ENCODE measurements around the gene LARGE1. TPM values are rescaled to one million over a fixed set of nuclear protein-coding genes. Genes with fewer than 3 reads are reported as not detected.

The LARGE1 gene
- polyA plus RNA-seq, 1 donor: 17.8 TPM

GRCh38 chr22:33635766-33636165 is 284.5 kb downstream of the LARGE1 start:
- H3K27ac ChIP-seq (ENCODE audit: low read length): no peak overlapping the region
- H3K27me3 ChIP-seq (ENCODE audit: control insufficient read depth, insufficient read depth, low read length): no peaks in the 10 kb centered on the region
- H3K4me3 ChIP-seq (ENCODE audit: low read length): no peak overlapping the region
- no peaks in the 10 kb centered on the region for H3K9me3 ChIP-seq (ENCODE audit: control insufficient read depth, low read depth, low read length)
- H3K36me3 ChIP-seq (ENCODE audit: control insufficient read depth, insufficient read depth, low read length): peaks cover 3% of the 10 kb centered on the region
- WGBS (ENCODE audit: insufficient coverage, low lambda C conversion rate): no CpG with 5 or more reads among the region's 2 CpGs
- no peak for DNase-seq
- no peaks in the 10 kb centered on the region for H3K4me1 ChIP-seq (ENCODE audit: control insufficient read depth, insufficient read depth, low read length)

- no peaks in the 10 kb centered on the region for H3K27me3 ChIP-seq (ENCODE audit: control insufficient read depth, insufficient read depth, low read length)
- H3K4me1 ChIP-seq (ENCODE audit: control insufficient read depth, insufficient read depth, low read length): no peaks in the 10 kb centered on the region
- H3K4me3 ChIP-seq (ENCODE audit: low read length): no peak overlapping the region
- no peak overlapping the region for H3K27ac ChIP-seq (ENCODE audit: low read length)
- H3K36me3 ChIP-seq (ENCODE audit: control insufficient read depth, insufficient read depth, low read length): peaks cover 3% of the 10 kb centered on the region
- WGBS (ENCODE audit: insufficient coverage, low lambda C conversion rate): 100% methylated on average over 2 of the region's 9 CpGs
- no peaks in the 10 kb centered on the region for H3K9me3 ChIP-seq (ENCODE audit: control insufficient read depth, low read depth, low read length)
- no peak for DNase-seq
Measured at GRCh38 chr22:33631777-33632176, 288.5 kb downstream of the LARGE1 start.

GRCh38 chr22:33625959-33626358 is 294.3 kb downstream of the LARGE1 start:
- Histone ChIP-seq H3K4me3 (ENCODE audit: low read length) (no peak overlapping the region), H3K27me3 (ENCODE audit: control insufficient read depth, insufficient read depth, low read length) (no peaks in the 10 kb centered on the region), H3K27ac (ENCODE audit: low read length) (no peak overlapping the region), H3K36me3 (ENCODE audit: control insufficient read depth, insufficient read depth, low read length) (peaks cover 12% of the 10 kb centered on the region), H3K4me1 (ENCODE audit: control insufficient read depth, insufficient read depth, low read length) (no peaks in the 10 kb centered on the region), H3K9me3 (ENCODE audit: control insufficient read depth, low read depth, low read length) (no peaks in the 10 kb centered on the region)
- DNase-seq: no peak
- no CpG with 5 or more reads among the region's 8 CpGs for WGBS (ENCODE audit: insufficient coverage, low lambda C conversion rate)

GRCh38 chr22:33620085-33620484 is 300.2 kb downstream of the LARGE1 start:
- no peaks in the 10 kb centered on the region for H3K27me3 ChIP-seq (ENCODE audit: control insufficient read depth, insufficient read depth, low read length)
- no peak for DNase-seq
- peaks cover 10% of the 10 kb centered on the region for H3K36me3 ChIP-seq (ENCODE audit: control insufficient read depth, insufficient read depth, low read length)
- 87% methylated on average over 4 of the region's 4 CpGs for WGBS (ENCODE audit: insufficient coverage, low lambda C conversion rate)
- H3K27ac ChIP-seq (ENCODE audit: low read length): no peak overlapping the region
- H3K4me1 ChIP-seq (ENCODE audit: control insufficient read depth, insufficient read depth, low read length): no peaks in the 10 kb centered on the region
- H3K4me3 ChIP-seq (ENCODE audit: low read length): no peak overlapping the region
- no peaks in the 10 kb centered on the region for H3K9me3 ChIP-seq (ENCODE audit: control insufficient read depth, low read depth, low read length)

GRCh38 chr22:33606504-33606903 is 313.8 kb downstream of the LARGE1 start:
- Histone ChIP-seq H3K27me3 (ENCODE audit: control insufficient read depth, insufficient read depth, low read length) (no peaks in the 10 kb centered on the region), H3K27ac (ENCODE audit: low read length) (no peak overlapping the region), H3K9me3 (ENCODE audit: control insufficient read depth, low read depth, low read length) (no peaks in the 10 kb centered on the region), H3K4me1 (ENCODE audit: control insufficient read depth, insufficient read depth, low read length) (no peaks in the 10 kb centered on the region), H3K4me3 (ENCODE audit: low read length) (no peak overlapping the region), H3K36me3 (ENCODE audit: control insufficient read depth, insufficient read depth, low read length) (peaks cover 9% of the 10 kb centered on the region)
- no CpG with 5 or more reads among the region's 7 CpGs for WGBS (ENCODE audit: insufficient coverage, low lambda C conversion rate)
- DNase-seq: no peak

- WGBS (ENCODE audit: insufficient coverage, low lambda C conversion rate): 29% methylated on average over 7 of the region's 11 CpGs
- H3K4me1 ChIP-seq (ENCODE audit: control insufficient read depth, insufficient read depth, low read length): no peaks in the 10 kb centered on the region
- H3K27ac ChIP-seq (ENCODE audit: low read length): no peak overlapping the region
- peaks cover 9% of the 10 kb centered on the region for H3K36me3 ChIP-seq (ENCODE audit: control insufficient read depth, insufficient read depth, low read length)
- H3K9me3 ChIP-seq (ENCODE audit: control insufficient read depth, low read depth, low read length): no peaks in the 10 kb centered on the region
- H3K4me3 ChIP-seq (ENCODE audit: low read length): no peak overlapping the region
- peak in 1 of 2 donors; percentile 12 for DNase-seq
- no peaks in the 10 kb centered on the region for H3K27me3 ChIP-seq (ENCODE audit: control insufficient read depth, insufficient read depth, low read length)
Measured at GRCh38 chr22:33605666-33606065, 314.6 kb downstream of the LARGE1 start.

GRCh38 chr22:33605221-33605620 is 315.1 kb downstream of the LARGE1 start:
- H3K27me3 ChIP-seq (ENCODE audit: control insufficient read depth, insufficient read depth, low read length): no peaks in the 10 kb centered on the region
- 100% methylated on average over 1 of the region's 6 CpGs for WGBS (ENCODE audit: insufficient coverage, low lambda C conversion rate)
- peaks cover 9% of the 10 kb centered on the region for H3K36me3 ChIP-seq (ENCODE audit: control insufficient read depth, insufficient read depth, low read length)
- H3K27ac ChIP-seq (ENCODE audit: low read length): no peak overlapping the region
- no peak for DNase-seq
- H3K4me3 ChIP-seq (ENCODE audit: low read length): no peak overlapping the region
- no peaks in the 10 kb centered on the region for H3K4me1 ChIP-seq (ENCODE audit: control insufficient read depth, insufficient read depth, low read length)
- H3K9me3 ChIP-seq (ENCODE audit: control insufficient read depth, low read depth, low read length): no peaks in the 10 kb centered on the region

GRCh38 chr22:33601062-33601461 is 319.2 kb downstream of the LARGE1 start:
- H3K4me1 ChIP-seq (ENCODE audit: control insufficient read depth, insufficient read depth, low read length): no peaks in the 10 kb centered on the region
- no peaks in the 10 kb centered on the region for H3K27me3 ChIP-seq (ENCODE audit: control insufficient read depth, insufficient read depth, low read length)
- H3K9me3 ChIP-seq (ENCODE audit: control insufficient read depth, low read depth, low read length): no peaks in the 10 kb centered on the region
- H3K27ac ChIP-seq (ENCODE audit: low read length): no peak overlapping the region
- peaks cover 9% of the 10 kb centered on the region for H3K36me3 ChIP-seq (ENCODE audit: control insufficient read depth, insufficient read depth, low read length)
- WGBS (ENCODE audit: insufficient coverage, low lambda C conversion rate): no CpG with 5 or more reads among the region's 2 CpGs
- DNase-seq: no peak
- no peak overlapping the region for H3K4me3 ChIP-seq (ENCODE audit: low read length)

GRCh38 chr22:33600595-33600994 is 319.7 kb downstream of the LARGE1 start:
- Histone ChIP-seq H3K4me3 (ENCODE audit: low read length) (no peak overlapping the region), H3K4me1 (ENCODE audit: control insufficient read depth, insufficient read depth, low read length) (no peaks in the 10 kb centered on the region), H3K27me3 (ENCODE audit: control insufficient read depth, insufficient read depth, low read length) (no peaks in the 10 kb centered on the region), H3K9me3 (ENCODE audit: control insufficient read depth, low read depth, low read length) (no peaks in the 10 kb centered on the region), H3K36me3 (ENCODE audit: control insufficient read depth, insufficient read depth, low read length) (peaks cover 9% of the 10 kb centered on the region), H3K27ac (ENCODE audit: low read length) (no peak overlapping the region)
- no peak for DNase-seq
- 100% methylated on average over 1 of the region's 12 CpGs for WGBS (ENCODE audit: insufficient coverage, low lambda C conversion rate)

- DNase-seq: no peak
- Histone ChIP-seq H3K4me1 (ENCODE audit: control insufficient read depth, insufficient read depth, low read length) (no peaks in the 10 kb centered on the region), H3K36me3 (ENCODE audit: control insufficient read depth, insufficient read depth, low read length) (peaks cover 9% of the 10 kb centered on the region), H3K27me3 (ENCODE audit: control insufficient read depth, insufficient read depth, low read length) (no peaks in the 10 kb centered on the region), H3K4me3 (ENCODE audit: low read length) (no peak overlapping the region), H3K9me3 (ENCODE audit: control insufficient read depth, low read depth, low read length) (no peaks in the 10 kb centered on the region), H3K27ac (ENCODE audit: low read length) (no peak overlapping the region)
- 81% methylated on average over 6 of the region's 6 CpGs for WGBS (ENCODE audit: insufficient coverage, low lambda C conversion rate)
Measured at GRCh38 chr22:33600113-33600512, 320.2 kb downstream of the LARGE1 start.

- no peak overlapping the region for H3K27ac ChIP-seq (ENCODE audit: low read length)
- no CpG with 5 or more reads among the region's 7 CpGs for WGBS (ENCODE audit: insufficient coverage, low lambda C conversion rate)
- no peak for DNase-seq
- peaks cover 9% of the 10 kb centered on the region for H3K36me3 ChIP-seq (ENCODE audit: control insufficient read depth, insufficient read depth, low read length)
- H3K9me3 ChIP-seq (ENCODE audit: control insufficient read depth, low read depth, low read length): no peaks in the 10 kb centered on the region
- no peaks in the 10 kb centered on the region for H3K4me1 ChIP-seq (ENCODE audit: control insufficient read depth, insufficient read depth, low read length)
- no peak overlapping the region for H3K4me3 ChIP-seq (ENCODE audit: low read length)
- no peaks in the 10 kb centered on the region for H3K27me3 ChIP-seq (ENCODE audit: control insufficient read depth, insufficient read depth, low read length)
Measured at GRCh38 chr22:33599596-33599995, 320.7 kb downstream of the LARGE1 start.
